Aorta (tissue), 5 donors: ENCODE results near the gene COL1A1. TPM values are rescaled to one million over a fixed set of nuclear protein-coding genes. Genes with fewer than 3 reads are reported as not detected.
A peak's percentile ranks its signal among the peaks of the same experiment; 100 is the strongest.

Source experiments
- ATAC-seq: fragments of 200-7000 bp; cut with Tn5 transposase; one replicate; pipeline ENCODE4 v1.9.1; 2022; ENCODE audit warnings: moderate library complexity; ENCODE audit not compliant: low FRiP score
- DNase-seq, 2 donors: peaks; one replicate each; pipeline ENCODE4 v3.0.0-alpha.2; 2020
- H3K27ac ChIP-seq, 2 donors: one replicate each; pipeline ENCODE4 v1.5.1; 2013; ENCODE audit warnings: low read length in 2 of 2, mild to moderate bottlenecking in 2 of 2, moderate library complexity in 2 of 2, control low read depth in 1 of 2, inconsistent platforms in 1 of 2, low read depth in 1 of 2
- H3K27me3 ChIP-seq, 2 donors: one replicate each; pipeline ENCODE4 v1.6.1; 2013; ENCODE audit warnings: control low read depth in 1 of 2, low read length in 1 of 2, mild to moderate bottlenecking in 1 of 2, moderate library complexity in 1 of 2; ENCODE audit not compliant: insufficient read depth in 2 of 2, control insufficient read depth in 1 of 2
- H3K36me3 ChIP-seq, 2 donors: one replicate each; pipeline ENCODE4 v1.6.1; 2013; ENCODE audit warnings: control low read depth in 1 of 2, low read length in 1 of 2, mild to moderate bottlenecking in 1 of 2; ENCODE audit not compliant: insufficient read depth in 2 of 2, control insufficient read depth in 1 of 2
- H3K4me1 ChIP-seq, 2 donors: one replicate each; pipeline ENCODE4 v1.6.1; 2013; ENCODE audit warnings: low read length in 2 of 2, control low read depth in 1 of 2, mild to moderate bottlenecking in 1 of 2, moderate library complexity in 1 of 2; ENCODE audit not compliant: insufficient read depth in 2 of 2, control insufficient read depth in 1 of 2
- H3K4me3 ChIP-seq, 2 donors: one replicate each; pipeline ENCODE4 v1.5.1; 2013; ENCODE audit warnings: low read length in 2 of 2, control low read depth in 1 of 2, mild to moderate bottlenecking in 1 of 2
- H3K9me3 ChIP-seq: one replicate; pipeline ENCODE4 v1.6.1; 2013; ENCODE audit warnings: mild to moderate bottlenecking, low read length; ENCODE audit not compliant: control insufficient read depth
- WGBS, 2 donors: extraction: QIAGEN DNeasy Blood & Tissue Kit; methylation state at CpG; one replicate each; pipeline ENCODE4 v1.1.7; 2013; 5-methylcytosine and 5-hydroxymethylcytosine counted together
- intact Hi-C, 2 donors: fragments of 100-400 bp; cut with DNase I; formaldehyde crosslinking; loops; one replicate each; pipeline versions ENCODE4 v1.14.2 to v1.15.0; 2022
- polyA plus RNA-seq, 2 donors: library from polyadenylated mRNA; stranded (reverse); fragments of 200-250 nt; gene quantifications; one replicate each; pipeline ENCODE4 v1.2.3, GENCODE V29; 2013
- total RNA-seq, 2 donors: library from RNA; stranded (reverse); fragmentation: NEBNext Ultra II Directional; extraction: Animal tissue kit (Norgen Biotek cat#: 25700); gene quantifications; one replicate each; pipeline ENCODE4 v1.2.1, GENCODE V29; 2021
- donor health status: healthy with polysubstance abuse.
- donor health status: Bipolar disorder and iron deficiency.
- donor health status: DM: no; HTN: no; CAD: no.
- donor health status: DM: no; HTN: no; CAD: no.
- donor health status: DM: yes; HTN: yes; CAD: no.

COL1A1 gene
- total and polyA plus RNA-seq, 4 donors: 70.2 to 948 (median 396) TPM

GRCh38 chr17:50155115-50155819 is 46.2 kb downstream of the COL1A1 start:
- DNase-seq (peak; percentile 78 to 79), ATAC-seq (peak; percentile 70)
- Histone ChIP-seq H3K9me3 (no peaks in the 10 kb centered on the region), H3K27ac (peak overlapping the region; percentile 59 to 99), H3K27me3 (no peaks in the 10 kb centered on the region), H3K4me1 (peaks cover 0 to 6% of the 10 kb centered on the region in 2 donors), H3K36me3 (no peaks in the 10 kb centered on the region), H3K4me3 (no peak overlapping the region)
- 7 to 13% methylated on average over 8 of the region's 8 CpGs for WGBS, 2 donors
- intact Hi-C loops: no loop called here

GRCh38 chr17:50154604-50155003 is 46.8 kb downstream of the COL1A1 start:
- intact Hi-C loops: no loop called here
- Histone ChIP-seq H3K4me1 (peaks cover 0 to 6% of the 10 kb centered on the region in 2 donors), H3K27me3 (no peaks in the 10 kb centered on the region), H3K4me3 (no peak overlapping the region), H3K36me3 (no peaks in the 10 kb centered on the region), H3K27ac (peak overlapping the region; percentile 59 to 82), H3K9me3 (no peaks in the 10 kb centered on the region)
- DNase-seq: no peak
- no peak for ATAC-seq
- WGBS, 2 donors: 36 to 42% methylated on average over 1 of the region's 1 CpG

- intact Hi-C loops: no loop called here
- peaks cover 0 to 6% of the 10 kb centered on the region in 2 donors for H3K4me1 ChIP-seq
- peak; percentile 83 to 93 for DNase-seq
Observed at GRCh38 chr17:50153650-50154575, 47.5 kb downstream of the COL1A1 start.

DNA sequence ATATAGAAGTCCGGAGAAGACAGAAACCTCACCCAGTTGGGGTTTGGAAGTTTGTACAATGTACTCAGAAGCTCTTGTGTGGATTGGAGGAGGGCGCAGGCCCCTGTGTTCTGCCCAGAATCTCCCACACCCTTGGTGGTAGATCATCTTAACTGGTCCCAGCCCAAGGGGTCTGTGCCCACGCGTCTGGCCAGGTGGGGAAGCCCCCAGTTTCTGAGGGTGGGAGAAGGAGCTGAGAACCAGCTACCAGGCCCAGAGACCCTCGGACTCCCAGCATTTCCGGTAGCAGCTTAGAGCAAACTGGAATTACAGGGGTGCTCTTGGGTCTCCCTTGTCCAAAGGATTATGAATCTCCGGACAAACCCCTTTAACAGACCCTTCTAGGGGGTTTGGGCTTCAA is 48.7 kb downstream of the COL1A1 start:
- Histone ChIP-seq H3K27me3 (no peaks in the 10 kb centered on the region), H3K9me3 (no peaks in the 10 kb centered on the region), H3K4me3 (no peak overlapping the region), H3K36me3 (no peaks in the 10 kb centered on the region), H3K27ac (peak overlapping the region in 1 of 2 donors; percentile 42), H3K4me1 (peaks cover 0 to 6% of the 10 kb centered on the region in 2 donors)
- 65 to 66% methylated on average over 7 of the region's 7 CpGs for WGBS, 2 donors
- peak; percentile 44 to 71 for DNase-seq
- intact Hi-C loops: no loop called here
- ATAC-seq: no peak

More at GRCh38 chr17:50153650-50154575, 47.5 kb downstream of the COL1A1 start:
- Histone ChIP-seq H3K27me3 (no peaks in the 10 kb centered on the region), H3K36me3 (no peaks in the 10 kb centered on the region), H3K9me3 (no peaks in the 10 kb centered on the region), H3K27ac (peak overlapping the region; percentile 59 to 82), H3K4me3 (no peak overlapping the region)
- 14 to 16% methylated on average over 16 of the region's 16 CpGs for WGBS, 2 donors
- peak; percentile 44 for ATAC-seq

- Histone ChIP-seq H3K4me3 (peak overlapping the region; percentile 16 to 52), H3K4me1 (peaks cover 0 to 6% of the 10 kb centered on the region in 2 donors), H3K27ac (peak overlapping the region; percentile 60 to 73), H3K36me3 (no peaks in the 10 kb centered on the region), H3K27me3 (no peaks in the 10 kb centered on the region), H3K9me3 (no peaks in the 10 kb centered on the region)
- ATAC-seq (peak; percentile 67), DNase-seq (peak; percentile 89)
- intact Hi-C loops: no loop called here
- WGBS, 2 donors: 1 to 2% methylated on average over 12 of the region's 12 CpGs
Observed at GRCh38 chr17:50151937-50152547, 49.4 kb downstream of the COL1A1 start.

DNA sequence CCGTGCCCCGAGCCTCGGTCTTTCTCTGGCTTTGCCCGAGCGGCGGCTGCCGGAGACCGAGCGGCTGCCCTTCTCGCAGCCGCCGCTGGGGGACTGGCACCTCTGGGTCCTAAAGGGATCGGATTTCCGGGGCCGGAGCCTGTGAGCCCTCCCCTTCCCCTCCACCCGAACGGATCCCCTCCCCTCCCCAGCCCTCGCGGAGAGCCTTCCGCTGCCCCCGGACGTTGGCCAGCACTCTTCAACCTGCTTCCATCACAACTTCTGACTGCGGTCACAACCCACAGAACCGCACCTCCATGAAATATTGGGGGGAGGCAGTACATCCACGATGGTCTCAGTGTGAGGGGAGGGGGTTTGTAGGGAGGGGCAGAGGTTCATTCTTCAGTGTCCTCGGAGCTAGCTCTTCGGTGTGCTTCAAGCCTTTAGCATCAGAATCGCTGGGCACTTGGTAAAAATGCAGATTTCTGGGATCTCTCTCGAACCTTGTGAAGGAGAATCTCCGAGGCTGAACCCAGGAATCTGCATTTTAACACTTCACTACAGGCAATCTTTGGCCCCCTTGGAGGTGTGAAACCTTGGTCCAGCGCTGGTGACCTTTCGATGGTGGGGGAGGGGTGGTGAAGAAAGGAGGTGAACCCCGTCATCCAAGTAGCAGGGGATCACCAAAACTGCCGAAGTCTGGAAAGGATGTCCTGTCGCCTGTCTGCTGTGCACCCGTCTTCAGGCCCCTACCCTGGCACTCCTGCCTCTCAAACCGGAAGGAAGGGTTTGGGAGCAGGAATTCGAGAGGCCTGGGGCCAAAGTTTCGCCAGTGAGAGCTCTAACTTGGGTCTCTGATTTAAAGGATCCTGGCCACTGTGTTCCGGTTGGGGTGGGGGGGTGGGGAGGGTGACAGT is 50.1 kb downstream of the COL1A1 start:
- Histone ChIP-seq H3K36me3 (no peaks in the 10 kb centered on the region), H3K4me3 (peak overlapping the region; percentile 75 to 80), H3K9me3 (no peaks in the 10 kb centered on the region), H3K27me3 (no peaks in the 10 kb centered on the region), H3K4me1 (peaks cover 3 to 6% of the 10 kb centered on the region in 2 donors), H3K27ac (peak overlapping the region; percentile 44 to 60)
- DNase-seq: peak; percentile 96 to 97
- 0 to 1% methylated on average over 30 to 40 of the region's 40 CpGs for WGBS, 2 donors
- intact Hi-C loops: no loop called here
- ATAC-seq: peak; percentile 84

GRCh38 chr17:50150354-50151040 is 50.9 kb downstream of the COL1A1 start, which contains the start of gene PPP1R9B:
Gene PPP1R9B, minus strand, starts transcription at chr17:50150677. Its CDS starts 164 bp downstream, at chr17:50150513.
- H3K27me3 ChIP-seq: no peaks in the 10 kb centered on the region
- ATAC-seq: no peak
- no peaks in the 10 kb centered on the region for H3K9me3 ChIP-seq
- no peak for DNase-seq
- no peaks in the 10 kb centered on the region for H3K36me3 ChIP-seq
- H3K27ac ChIP-seq: peak within 1 kb of the TSS; percentile 78 to 83
- intact Hi-C loops: no loop called here
- 0% methylated on average over 55 to 69 of the region's 69 CpGs for WGBS, 2 donors
- peak within 1 kb of the TSS; percentile 75 to 80 for H3K4me3 ChIP-seq
- H3K4me1 ChIP-seq: peaks cover 3 to 6% of the 10 kb centered on the region in 2 donors
